Measurements from ENCODE around the gene GRIK5.

The GRIK5 gene

GRCh38 chr19:42095142-42095813 is 25.3 kb upstream of the GRIK5 start:
- no peak for DNase-seq

GRCh38 chr19:42093926-42094325 is 23.9 kb upstream of the GRIK5 start:
- no peak for DNase-seq

- no peak for DNase-seq
Observed at GRCh38 chr19:42093505-42093904, 23.5 kb upstream of the GRIK5 start.

- DNase-seq: peak; percentile 39 to 57
Observed at GRCh38 chr19:42092350-42092749, 22.3 kb upstream of the GRIK5 start.

GRCh38 chr19:42091742-42092141 is 21.7 kb upstream of the GRIK5 start:
- DNase-seq: peak; percentile 49 to 61

GRCh38 chr19:42091300-42091699 is 21.3 kb upstream of the GRIK5 start:
- DNase-seq: no peak

- DNase-seq: no peak
Observed at GRCh38 chr19:42090672-42091071, 20.7 kb upstream of the GRIK5 start.

GRCh38 chr19:42089772-42090171 is 19.8 kb upstream of the GRIK5 start:
- no peak for DNase-seq

GRCh38 chr19:42089191-42089750 is 19.3 kb upstream of the GRIK5 start:
- DNase-seq: no peak

GRCh38 chr19:42088471-42089190 is 18.6 kb upstream of the GRIK5 start:
- no peak for DNase-seq

- DNase-seq: no peak
Observed at GRCh38 chr19:42086770-42087550, 17.0 kb upstream of the GRIK5 start.

GRCh38 chr19:42086188-42086736 is 16.3 kb upstream of the GRIK5 start:
- DNase-seq: no peak

GRCh38 chr19:42083537-42083936 is 13.5 kb upstream of the GRIK5 start:
- DNase-seq: no peak

- peak; percentile 8 to 18 for DNase-seq
Observed at GRCh38 chr19:42081584-42082203, 11.7 kb upstream of the GRIK5 start.

- no peak for DNase-seq
Observed at GRCh38 chr19:42080764-42081375, 10.9 kb upstream of the GRIK5 start.

GRCh38 chr19:42079886-42080763 is 10.1 kb upstream of the GRIK5 start:
- DNase-seq: no peak

GRCh38 chr19:42079276-42079669 is 9.3 kb upstream of the GRIK5 start:
- no peak for DNase-seq

GRCh38 chr19:42078538-42079275 is 8.7 kb upstream of the GRIK5 start:
- DNase-seq: no peak

- no peak for DNase-seq
Observed at GRCh38 chr19:42078058-42078457, 8.1 kb upstream of the GRIK5 start.

GRCh38 chr19:42076380-42076944 is 6.5 kb upstream of the GRIK5 start:
- DNase-seq: no peak

Data from SHP77 (cell line).